ENCODE measurements around the gene BRMS1L.
"Not testable (repeated sequence)": the region's sequence is repeated elsewhere in the genome, so short reads cannot be mapped to it uniquely, and the experiment has no call there.

The BRMS1L gene

DNA sequence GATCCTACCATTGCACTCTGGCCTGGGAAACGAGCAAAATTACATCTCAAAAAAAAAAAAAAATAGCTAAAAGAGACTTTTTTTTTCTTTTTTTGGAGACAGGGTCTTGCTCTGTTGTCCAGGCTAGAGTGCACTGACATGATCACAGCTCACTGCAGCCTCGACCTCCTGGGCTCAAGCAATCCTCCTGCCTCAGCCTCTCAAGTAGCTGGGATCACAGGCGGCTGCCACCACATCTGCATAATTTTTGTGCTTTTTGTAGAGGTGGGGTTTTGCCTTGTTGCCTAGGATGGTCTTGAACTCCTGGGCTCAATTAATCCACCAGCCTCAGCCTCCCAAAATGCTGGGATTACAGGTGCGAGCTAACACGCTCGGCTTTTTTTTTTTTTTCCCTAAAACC, 28.3 kb upstream of the BRMS1L start:
- TF ChIP-seq, protein P1, sequence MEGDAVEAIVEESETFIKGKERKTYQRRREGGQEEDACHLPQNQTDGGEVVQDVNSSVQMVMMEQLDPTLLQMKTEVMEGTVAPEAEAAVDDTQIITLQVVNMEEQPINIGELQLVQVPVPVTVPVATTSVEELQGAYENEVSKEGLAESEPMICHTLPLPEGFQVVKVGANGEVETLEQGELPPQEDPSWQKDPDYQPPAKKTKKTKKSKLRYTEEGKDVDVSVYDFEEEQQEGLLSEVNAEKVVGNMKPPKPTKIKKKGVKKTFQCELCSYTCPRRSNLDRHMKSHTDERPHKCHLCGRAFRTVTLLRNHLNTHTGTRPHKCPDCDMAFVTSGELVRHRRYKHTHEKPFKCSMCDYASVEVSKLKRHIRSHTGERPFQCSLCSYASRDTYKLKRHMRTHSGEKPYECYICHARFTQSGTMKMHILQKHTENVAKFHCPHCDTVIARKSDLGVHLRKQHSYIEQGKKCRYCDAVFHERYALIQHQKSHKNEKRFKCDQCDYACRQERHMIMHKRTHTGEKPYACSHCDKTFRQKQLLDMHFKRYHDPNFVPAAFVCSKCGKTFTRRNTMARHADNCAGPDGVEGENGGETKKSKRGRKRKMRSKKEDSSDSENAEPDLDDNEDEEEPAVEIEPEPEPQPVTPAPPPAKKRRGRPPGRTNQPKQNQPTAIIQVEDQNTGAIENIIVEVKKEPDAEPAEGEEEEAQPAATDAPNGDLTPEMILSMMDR (IDR thresholded peaks at IDR 0.05; ENCODE audit: low read depth, low read length, missing control alignments) = no peak
- in situ Hi-C loops (cut with HindIII; ENCODE audit: low sequenced_read_pairs) = no loop called here
- no peak overlapping the region for H3K4me3 ChIP-seq (ENCODE audit: low read depth, low read length)
- no peak for DNase-seq (ENCODE audit: low read depth)

DNA sequence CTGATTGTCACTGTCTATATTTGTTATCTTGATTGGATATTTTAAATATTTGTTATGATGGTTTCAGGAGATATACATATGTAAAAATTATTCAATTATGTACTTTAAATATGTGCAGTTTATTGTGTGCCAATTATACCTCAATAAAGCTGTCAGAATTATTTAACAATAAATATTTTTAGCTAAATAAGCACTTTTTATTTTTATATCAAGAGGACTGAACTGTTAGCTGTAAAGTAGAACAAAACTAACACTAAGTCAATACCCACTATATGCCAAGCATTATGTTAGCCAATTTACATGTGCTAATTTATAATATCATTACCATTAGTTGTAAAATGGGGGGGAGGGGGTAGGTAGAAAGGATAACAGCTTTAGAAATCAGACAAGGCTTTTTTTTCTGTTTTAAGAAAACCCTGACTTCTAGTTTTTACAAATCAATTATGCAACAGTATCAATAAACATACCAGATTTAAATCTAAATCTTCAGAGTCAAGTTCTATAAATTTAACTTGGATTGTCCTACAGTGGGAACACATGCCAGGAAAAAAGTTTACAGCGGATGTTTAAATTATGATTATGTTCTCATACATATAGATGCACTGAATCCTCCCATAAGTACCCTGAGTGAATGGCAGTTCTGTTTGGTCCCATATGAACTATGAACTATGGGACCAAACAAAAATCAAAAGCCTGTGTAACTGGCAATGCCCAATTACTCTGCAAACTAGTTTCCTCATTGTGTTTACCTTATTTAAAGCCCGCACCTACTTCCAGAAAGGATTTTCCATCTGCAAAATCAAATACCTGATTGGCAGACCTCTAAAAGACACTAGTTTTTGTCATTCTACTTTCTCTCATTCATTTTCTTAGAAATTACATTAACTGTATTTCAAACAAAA, 19.9 kb upstream of the BRMS1L start:
- in situ Hi-C loops (cut with HindIII; ENCODE audit: low sequenced_read_pairs) = no loop called here
- DNase-seq (ENCODE audit: low read depth) = no peak
- H3K4me3 ChIP-seq (ENCODE audit: low read depth, low read length) = no peak overlapping the region
- TF ChIP-seq, protein P1 (IDR thresholded peaks at IDR 0.05; ENCODE audit: low read depth, low read length, missing control alignments) = no peak

DNA sequence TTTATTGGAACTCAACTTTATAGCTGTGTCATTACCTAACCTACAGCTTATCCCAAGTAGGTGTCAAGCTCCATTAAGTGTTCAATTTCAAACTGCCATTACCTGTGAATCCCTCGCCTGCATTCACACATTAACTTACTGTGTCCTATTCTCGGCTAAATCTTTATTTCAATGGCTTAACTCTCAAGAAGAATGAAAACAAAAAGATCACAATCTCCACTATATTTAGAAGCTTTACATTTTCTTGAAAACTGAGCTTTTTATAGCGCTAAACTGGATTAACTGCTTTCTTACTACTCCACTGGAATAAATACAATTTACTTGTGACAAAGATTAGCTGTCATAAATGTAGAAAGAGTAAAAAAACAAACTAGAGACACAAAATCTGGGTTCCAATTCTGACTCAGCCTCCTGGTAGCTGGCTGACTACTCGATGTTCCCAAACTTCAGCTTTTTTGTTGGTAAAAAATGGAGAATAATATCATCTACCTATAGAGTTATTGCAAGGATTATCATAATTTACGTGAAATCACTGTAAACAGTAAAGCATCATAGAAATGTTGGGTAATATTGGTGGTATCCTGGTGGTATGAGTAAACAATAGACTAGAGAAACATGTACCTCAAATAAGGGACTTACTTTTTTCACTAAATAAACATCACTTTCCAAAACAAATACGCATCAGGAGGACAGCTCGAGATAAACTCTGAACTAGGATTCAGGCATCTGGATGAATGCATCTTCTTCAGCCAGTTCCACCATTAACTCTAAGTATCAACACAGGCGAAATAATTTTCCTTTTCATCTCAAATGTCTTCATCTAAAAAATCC, 18.8 kb upstream of the BRMS1L start:
- in situ Hi-C loops (cut with HindIII; ENCODE audit: low sequenced_read_pairs) = no loop called here
- no peak for DNase-seq (ENCODE audit: low read depth)
- H3K4me3 ChIP-seq (ENCODE audit: low read depth, low read length) = peak overlapping the region; percentile 80
- TF ChIP-seq, protein P1 (IDR thresholded peaks at IDR 0.05; ENCODE audit: low read depth, low read length, missing control alignments) = no peak

DNA sequence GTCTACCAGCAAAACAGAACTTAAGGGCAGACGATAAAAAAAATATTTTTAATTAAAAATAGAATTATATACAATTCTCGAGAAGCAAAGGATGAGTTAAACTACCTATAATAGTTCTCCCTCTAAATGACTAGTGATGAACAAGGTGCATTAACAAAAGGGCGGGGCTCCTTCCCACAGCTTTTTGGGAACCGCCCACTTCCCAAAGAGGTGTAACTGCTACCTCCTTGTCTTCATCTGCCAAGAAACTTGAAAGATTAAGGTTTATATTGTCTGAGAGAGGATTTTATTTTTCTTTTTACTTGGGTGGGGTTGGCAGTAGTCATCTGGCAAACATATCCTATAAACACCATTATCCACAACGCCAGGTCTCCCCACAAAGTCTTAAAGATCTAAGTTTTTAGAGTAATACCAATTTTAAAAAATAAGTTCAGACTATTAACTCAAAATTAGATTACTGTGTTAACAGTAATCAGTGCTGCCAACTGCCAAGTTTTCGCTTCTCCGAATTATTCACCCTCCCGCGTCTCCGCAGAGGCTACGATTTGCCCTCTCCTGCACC, 18.0 kb upstream of the BRMS1L start:
- in situ Hi-C loops (cut with HindIII; ENCODE audit: low sequenced_read_pairs) = no loop called here
- DNase-seq (ENCODE audit: low read depth) = no peak
- H3K4me3 ChIP-seq (ENCODE audit: low read depth, low read length) = peak overlapping the region; percentile 80

DNA sequence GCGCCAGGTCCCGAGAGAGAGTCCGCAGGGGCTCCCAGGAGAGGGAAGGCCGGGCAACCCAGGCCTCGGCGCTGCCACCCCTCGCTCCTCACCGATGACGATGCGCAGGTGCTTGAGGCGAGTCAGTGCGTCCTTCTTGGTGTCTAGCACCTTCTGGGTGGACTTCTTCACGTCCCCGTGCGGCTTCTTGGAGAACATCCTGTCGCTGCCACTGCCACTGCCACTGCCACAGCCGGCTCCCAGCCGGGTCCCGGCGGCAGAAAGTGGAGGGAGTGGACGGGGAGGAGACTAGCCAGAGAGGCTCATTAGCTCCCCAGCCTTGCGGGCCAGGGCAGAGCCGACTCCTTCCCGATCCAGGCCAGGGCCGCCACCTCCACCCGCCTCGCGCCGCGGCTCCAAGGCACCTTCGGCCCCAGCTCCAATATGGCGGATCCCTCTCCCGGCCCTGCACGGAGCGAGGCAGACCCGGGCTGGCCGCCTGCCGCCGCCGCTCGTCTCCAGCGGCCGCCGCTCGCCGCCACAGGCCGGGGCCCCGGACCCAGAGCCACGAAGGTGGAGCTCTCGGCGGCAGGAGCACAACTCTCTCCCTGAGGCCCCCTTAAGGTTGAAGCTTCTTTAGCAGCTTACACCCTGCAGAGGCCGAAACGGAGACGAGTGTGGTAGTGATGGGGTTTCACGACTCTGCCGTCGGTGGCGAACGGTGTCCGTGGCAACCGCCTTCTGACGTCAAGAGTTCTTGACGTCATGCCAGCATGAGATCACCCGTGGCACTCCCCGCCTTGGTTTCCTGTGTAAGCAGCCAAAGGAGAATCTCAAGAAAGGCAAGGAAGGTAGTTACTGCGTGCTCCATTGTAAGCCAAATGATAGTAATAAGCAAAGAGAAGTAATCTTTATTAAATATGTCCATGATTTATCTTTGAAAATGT, 17.2 kb upstream of the BRMS1L start, which contains the start of gene RALGAPA1:
RALGAPA1 (minus strand) TSS at position 658 of the 926 bp plus-strand sequence; CDS start at position 198, 460 bp downstream.
- peak within 1 kb of the TSS; percentile 80 for H3K4me3 ChIP-seq (ENCODE audit: low read depth, low read length)
- in situ Hi-C loops (cut with HindIII; ENCODE audit: low sequenced_read_pairs) = not testable (repeated sequence)
- TF ChIP-seq, protein P1 (IDR thresholded peaks at IDR 0.05; ENCODE audit: low read depth, low read length, missing control alignments) = peak; percentile 53
- DNase-seq (ENCODE audit: low read depth) = peak; percentile 96

More for the DNA sequence above, 18.0 kb upstream of the BRMS1L start:
- TF ChIP-seq, protein P1 (IDR thresholded peaks at IDR 0.05; ENCODE audit: low read depth, low read length, missing control alignments) = no peak
